MM.1S (cell line): ENCODE data around the gene POLR3GL.
A peak's percentile ranks its signal among the peaks of the same experiment; 100 is the strongest.

Experiments used
- DNase-seq: peaks from one replicate; pipeline ENCODE4 v3.0.0-alpha.2; 2015
- H2AFZ ChIP-seq: fragments of 300-600 bp; sonication (generic); 2 replicates; pipeline ENCODE4 v1.6.0; 2016; ENCODE audit warnings: antibody characterized with exemption, low read length
- H3F3A ChIP-seq: fragments of 300-600 bp; sonication (generic); 2 replicates; pipeline ENCODE4 v1.6.1; 2016; ENCODE audit warnings: mild to moderate bottlenecking, antibody characterized with exemption, low read length, moderate library complexity, mixed read lengths; ENCODE audit not compliant: insufficient read depth
- H3K27ac ChIP-seq: fragments of 300-600 bp; sonication (generic); 2 replicates; pipeline ENCODE4 v1.5.1; 2016; ENCODE audit warnings: mild to moderate bottlenecking, low read length
- H3K27me3 ChIP-seq: fragments of 300-600 bp; sonication (generic); replicated peaks from 2 replicates; pipeline ENCODE4 v1.6.0; 2016; ENCODE audit warnings: low read length; ENCODE audit not compliant: insufficient read depth
- H3K36me3 ChIP-seq: fragments of 300-600 bp; sonication (generic); replicated peaks from 2 replicates; pipeline ENCODE4 v1.6.1; 2016; ENCODE audit warnings: mild to moderate bottlenecking, low read length, mixed read lengths; ENCODE audit not compliant: insufficient read depth
- H3K4me1 ChIP-seq: fragments of 300-600 bp; sonication (generic); 2 replicates; pipeline ENCODE4 v1.6.1; 2016; ENCODE audit warnings: low read length, mixed read lengths
- H3K4me2 ChIP-seq: fragments of 300-600 bp; sonication (generic); 2 replicates; pipeline ENCODE4 v1.6.0; 2016; ENCODE audit warnings: low read depth, low read length
- H3K4me3 ChIP-seq: fragments of 300-600 bp; sonication (generic); 2 replicates; pipeline ENCODE4 v1.5.1; 2016; ENCODE audit warnings: low read length, mixed read lengths
- H3K79me2 ChIP-seq: fragments of 300-600 bp; sonication (generic); 2 replicates; pipeline ENCODE4 v1.6.1; 2016; ENCODE audit warnings: mixed run types, low read length, mixed read lengths
- H3K9ac ChIP-seq: fragments of 300-600 bp; sonication (generic); 2 replicates; pipeline ENCODE4 v1.6.1; 2016; ENCODE audit warnings: low read length, mixed read lengths
- H3K9me2 ChIP-seq: fragments of 300-600 bp; sonication (generic); replicated peaks from 2 replicates; pipeline ENCODE4 v1.6.1; 2016; ENCODE audit warnings: mild to moderate bottlenecking, low read length, mixed read lengths; ENCODE audit not compliant: insufficient read depth
- H3K9me3 ChIP-seq: fragments of 300-600 bp; sonication (generic); replicated peaks from 2 replicates; pipeline ENCODE4 v1.6.1; 2016; ENCODE audit warnings: mild to moderate bottlenecking, low read length, mixed read lengths; ENCODE audit not compliant: insufficient read depth
- H4K20me1 ChIP-seq: fragments of 300-600 bp; sonication (generic); 2 replicates; pipeline ENCODE4 v1.6.1; 2016; ENCODE audit warnings: mild to moderate bottlenecking, low read length, moderate library complexity, mixed read lengths; ENCODE audit not compliant: insufficient read depth
- CTCF ChIP-seq: fragments of 300-600 bp; sonication (generic); IDR thresholded peaks from 2 replicates; pipeline ENCODE4 v1.5.1; 2016; ENCODE audit warnings: antibody characterized with exemption, low read length, mixed read lengths
- EZH2 ChIP-seq: fragments of 300-600 bp; sonication (generic); optimal IDR thresholded peaks from 2 replicates; pipeline ENCODE3; 2017; ENCODE audit warnings: low read depth, mild to moderate bottlenecking, antibody characterized with exemption, low read length, mixed read lengths
- EZH2phosphoT487 ChIP-seq: fragments of 300-600 bp; sonication (generic); IDR thresholded peaks from 2 replicates; pipeline ENCODE4 v1.6.1; 2018; ENCODE audit warnings: antibody characterized with exemption, low read length

The POLR3GL gene

GRCh38 chr1:145977486-145978470, 13.3 kb downstream of the POLR3GL start:
- DNase-seq: peak; percentile 94

GRCh38 chr1:145978471-145978853, 14.0 kb downstream of the POLR3GL start:
- no peaks in the 10 kb centered on the region for H3K9me2 ChIP-seq
- peak overlapping the region; percentile 54 for H3K9ac ChIP-seq
- TF ChIP-seq CTCF: no peak
- no peak for TF ChIP-seq EZH2phosphoT487
- no peak for TF ChIP-seq EZH2
- peak overlapping the region; percentile 95 for H3K27ac ChIP-seq
- 0 out of 2 replicates have a peak overlapping the region, but pooled peaks have one; percentile 14 for H3K4me3 ChIP-seq
- no peaks in the 10 kb centered on the region for H3K9me3 ChIP-seq
- peaks cover 51% of the 10 kb centered on the region for H3F3A ChIP-seq
- peak overlapping the region; percentile 61 for H3K4me2 ChIP-seq
- H3K36me3 ChIP-seq: no peaks in the 10 kb centered on the region
- no peaks in the 10 kb centered on the region for H4K20me1 ChIP-seq
- DNase-seq: no peak
- H2AFZ ChIP-seq: peak overlapping the region; percentile 54; the same call in 1 of the 2 replicates
- no peaks in the 10 kb centered on the region for H3K27me3 ChIP-seq
- H3K4me1 ChIP-seq: peaks cover 60% of the 10 kb centered on the region
- 0 out of 2 replicates have a peak, but pooled peaks cover 7% of the 10 kb centered on the region for H3K79me2 ChIP-seq

More at GRCh38 chr1:145977486-145978470, 13.3 kb downstream of the POLR3GL start:
- H4K20me1 ChIP-seq: no peaks in the 10 kb centered on the region
- 0 out of 2 replicates have a peak, but pooled peaks cover 6% of the 10 kb centered on the region for H3K79me2 ChIP-seq
- no peaks in the 10 kb centered on the region for H3K9me3 ChIP-seq
- peaks cover 44% of the 10 kb centered on the region for H3F3A ChIP-seq
- 0 out of 2 replicates have a peak overlapping the region, but pooled peaks have one; percentile 14 for H3K4me3 ChIP-seq
- peaks cover 53% of the 10 kb centered on the region for H3K4me1 ChIP-seq
- no peaks in the 10 kb centered on the region for H3K36me3 ChIP-seq
- peak overlapping the region; percentile 54 for H2AFZ ChIP-seq
- peak overlapping the region; percentile 54; the same call in 1 of the 2 replicates for H3K9ac ChIP-seq
- TF ChIP-seq CTCF (peak; percentile 96), EZH2phosphoT487 (no peak), EZH2 (no peak)
- peak overlapping the region; percentile 61 for H3K4me2 ChIP-seq
- H3K27me3 ChIP-seq: no peaks in the 10 kb centered on the region
- no peaks in the 10 kb centered on the region for H3K9me2 ChIP-seq
- H3K27ac ChIP-seq: peak overlapping the region; percentile 95; the same call in 1 of the 2 replicates

GRCh38 chr1:145978854-145979745, 14.6 kb downstream of the POLR3GL start:
- peak; percentile 100 for DNase-seq
- Histone ChIP-seq H4K20me1 (no peaks in the 10 kb centered on the region), H3K4me1 (peaks cover 66% of the 10 kb centered on the region)

More at GRCh38 chr1:145978854-145979745, 14.6 kb downstream of the POLR3GL start:
- H3K9me2 ChIP-seq: no peaks in the 10 kb centered on the region
- peaks cover 58% of the 10 kb centered on the region for H3F3A ChIP-seq
- peak overlapping the region; percentile 54; the same call in 1 of the 2 replicates for H2AFZ ChIP-seq
- H3K36me3 ChIP-seq: no peaks in the 10 kb centered on the region
- peak overlapping the region; percentile 77 for H3K9ac ChIP-seq
- H3K4me2 ChIP-seq: peak overlapping the region; percentile 90
- no peaks in the 10 kb centered on the region for H3K27me3 ChIP-seq
- no peak for TF ChIP-seq EZH2
- peak; percentile 45 for TF ChIP-seq CTCF
- 0 out of 2 replicates have a peak, but pooled peaks cover 7% of the 10 kb centered on the region for H3K79me2 ChIP-seq
- H3K9me3 ChIP-seq: no peaks in the 10 kb centered on the region
- H3K4me3 ChIP-seq: peak overlapping the region; percentile 43
- H3K27ac ChIP-seq: peak overlapping the region; percentile 95
